Mesothelial cell of epicardium (in vitro differentiated cells): ENCODE data around the gene TBRG4. TPM values are rescaled to one million over a fixed set of nuclear protein-coding genes. Genes with fewer than 3 reads are reported as not detected.

ENCODE experiments used
- DNase-seq, 2 experiments: peaks; one replicate each; pipeline ENCODE4 v3.0.0; 2021; ENCODE audit warnings: low spot score in 2 of 2; ENCODE audit not compliant: unreplicated experiment in 2 of 2
- H3K27ac Mint-ChIP-seq: 2 replicates; pipeline ENCODE4 v1.8.0; 2021; ENCODE audit warnings: mixed read lengths
- H3K27me3 Mint-ChIP-seq: 2 replicates; pipeline ENCODE4 v1.8.0; 2021; ENCODE audit warnings: low read depth, mixed read lengths
- H3K36me3 Mint-ChIP-seq: 2 replicates; pipeline ENCODE4 v1.8.0; 2021; ENCODE audit warnings: mixed read lengths
- H3K4me1 Mint-ChIP-seq: 2 replicates; pipeline ENCODE4 v1.8.0; 2021; ENCODE audit warnings: mixed read lengths
- H3K4me3 Mint-ChIP-seq: 2 replicates; pipeline ENCODE4 v1.8.0; 2021; ENCODE audit warnings: mild to moderate bottlenecking, moderate library complexity, mixed read lengths
- H3K9me3 Mint-ChIP-seq: 2 replicates; pipeline ENCODE4 v1.8.0; 2021; ENCODE audit warnings: mixed read lengths
- CTCF ChIP-seq: fragments of 200-600 bp; sonication (generic); IDR thresholded peaks from one replicate; pipeline ENCODE4 v1.5.0; 2021; ENCODE audit warnings: antibody characterized with exemption; ENCODE audit not compliant: unreplicated experiment
- total RNA-seq: library from RNA; stranded (reverse); gene quantifications from 3 replicates; pipeline ENCODE4 v1.2.1, GENCODE V29; 2021

TBRG4 gene
- total RNA-seq, 1 donor from 2014 or later: 68.1 TPM

GRCh38 chr7:45108863-45109262 lies 2.6 kb downstream of the TBRG4 start:
- no peak for TF ChIP-seq CTCF
- no peak overlapping the region for H3K4me3 Mint-ChIP-seq
- H3K9me3 Mint-ChIP-seq: no peaks in the 10 kb centered on the region
- DNase-seq: no peak
- H3K27ac Mint-ChIP-seq: no peak overlapping the region
- peaks cover 2% of the 10 kb centered on the region for H3K27me3 Mint-ChIP-seq
- peaks cover 23% of the 10 kb centered on the region for H3K4me1 Mint-ChIP-seq
- peaks cover 4% of the 10 kb centered on the region for H3K36me3 Mint-ChIP-seq

GRCh38 chr7:45107356-45107755 lies 4.1 kb downstream of the TBRG4 start:
- Mint-ChIP-seq H3K27ac (no peak overlapping the region), H3K4me3 (no peak overlapping the region), H3K4me1 (peaks cover 16% of the 10 kb centered on the region), H3K36me3 (peaks cover 6% of the 10 kb centered on the region), H3K27me3 (no peaks in the 10 kb centered on the region), H3K9me3 (no peaks in the 10 kb centered on the region)
- no peak for TF ChIP-seq CTCF
- no peak for DNase-seq

GRCh38 chr7:45106820-45107219 lies 4.7 kb downstream of the TBRG4 start:
- Mint-ChIP-seq H3K4me3 (no peak overlapping the region), H3K27me3 (no peaks in the 10 kb centered on the region), H3K36me3 (peaks cover 6% of the 10 kb centered on the region), H3K4me1 (peaks cover 12% of the 10 kb centered on the region), H3K9me3 (no peaks in the 10 kb centered on the region), H3K27ac (no peak overlapping the region)
- no peak for DNase-seq
- TF ChIP-seq CTCF: no peak

DNA sequence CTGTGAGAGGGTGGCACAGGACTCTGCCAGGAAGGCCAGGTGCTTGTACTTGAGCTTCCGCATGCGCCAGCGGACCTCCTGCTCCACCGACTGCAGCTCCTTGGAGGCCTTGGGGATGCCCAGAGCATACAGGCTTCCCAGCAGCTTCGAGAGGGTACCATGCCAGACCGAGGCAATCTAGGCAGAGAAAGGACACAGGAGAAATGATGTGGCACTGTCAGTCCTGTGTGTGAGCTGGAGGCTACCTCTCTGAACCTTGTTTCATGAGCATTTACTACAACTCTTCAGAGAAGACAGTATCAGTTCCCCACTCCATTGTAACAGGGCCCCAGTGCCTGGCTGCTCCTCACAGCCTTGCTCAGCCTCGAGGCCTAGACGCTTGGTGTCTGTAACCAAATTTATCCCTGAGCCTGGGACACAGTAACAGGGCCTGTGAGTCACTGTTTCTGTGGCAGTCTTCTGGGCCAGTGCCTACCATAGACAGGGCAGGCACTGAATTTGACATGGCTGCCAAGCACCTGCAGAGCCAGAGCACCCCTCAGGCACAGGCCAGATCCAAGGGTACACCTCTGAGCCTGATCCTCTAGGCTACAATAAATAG lies 5.8 kb downstream of the TBRG4 start:
- DNase-seq: no peak
- Mint-ChIP-seq H3K9me3 (no peaks in the 10 kb centered on the region), H3K36me3 (peaks cover 6% of the 10 kb centered on the region), H3K27ac (no peak overlapping the region), H3K4me3 (no peak overlapping the region), H3K27me3 (no peaks in the 10 kb centered on the region), H3K4me1 (peaks cover 7% of the 10 kb centered on the region)
- no peak for TF ChIP-seq CTCF

DNA sequence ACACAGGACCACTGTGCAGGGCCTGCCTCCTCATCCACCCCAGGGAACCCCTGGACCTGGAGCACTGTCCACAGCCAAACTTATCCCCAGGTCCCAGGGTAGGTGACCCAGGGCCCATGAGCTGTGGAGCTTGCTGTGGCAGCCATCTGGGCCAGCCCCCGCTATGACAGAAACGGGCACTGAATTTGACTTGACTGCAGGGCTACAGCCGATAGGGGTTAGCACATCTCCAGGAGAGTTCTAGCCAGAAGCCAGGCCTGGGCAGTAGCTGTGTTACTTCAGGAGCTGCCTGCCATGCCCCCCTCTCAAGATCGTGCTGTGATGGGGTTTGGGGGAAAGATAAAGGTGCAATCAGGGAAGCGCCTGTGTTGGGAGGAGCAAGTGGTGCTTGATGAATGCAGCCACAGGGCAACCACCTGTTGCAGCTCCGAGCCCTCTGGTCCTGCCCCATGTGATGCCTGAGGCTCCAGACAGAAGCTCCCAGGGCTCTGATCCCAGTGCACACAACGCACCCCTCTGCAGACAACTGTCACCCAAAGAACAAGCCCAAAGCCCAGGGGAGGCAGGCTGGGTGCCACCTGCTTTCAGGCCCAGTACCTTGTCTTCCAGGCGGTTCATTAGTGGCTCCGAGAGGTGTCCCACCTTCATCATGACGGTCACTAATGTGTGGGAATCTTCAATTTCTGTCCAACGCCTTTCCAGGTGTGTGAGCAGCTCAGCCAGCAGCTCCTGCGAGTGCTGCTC lies 6.5 kb downstream of the TBRG4 start:
- Mint-ChIP-seq H3K4me1 (peaks cover 2% of the 10 kb centered on the region), H3K36me3 (peaks cover 6% of the 10 kb centered on the region), H3K4me3 (no peak overlapping the region), H3K27ac (no peak overlapping the region), H3K27me3 (no peaks in the 10 kb centered on the region), H3K9me3 (no peaks in the 10 kb centered on the region)
- no peak for TF ChIP-seq CTCF
- DNase-seq: no peak
